Mesendoderm (in vitro differentiated cells): ENCODE data around the gene MAPK10.

Experiments
- DNase-seq: peaks from one replicate; pipeline ENCODE4 v3.0.0; 2013
- H2AK5ac ChIP-seq: 2 replicates; pipeline ENCODE4 v1.6.1; 2013; ENCODE audit warnings: low read length, inconsistent platforms
- H2BK120ac ChIP-seq: 2 replicates; pipeline ENCODE4 v1.6.1; 2013; ENCODE audit warnings: low read depth, mild to moderate bottlenecking, low read length, moderate library complexity, mixed read lengths
- H2BK15ac ChIP-seq: replicated peaks from 2 replicates; pipeline ENCODE4 v1.6.1; 2013; ENCODE audit warnings: low read depth, mild to moderate bottlenecking, moderate library complexity
- H2BK5ac ChIP-seq: 2 replicates; pipeline ENCODE4 v1.6.1; 2013; ENCODE audit warnings: low read length, inconsistent platforms
- H3K18ac ChIP-seq: 2 replicates; pipeline ENCODE4 v1.6.1; 2013; ENCODE audit warnings: mild to moderate bottlenecking, low read length, mixed read lengths
- H3K23ac ChIP-seq: one replicate; pipeline ENCODE4 v1.6.1; 2013; ENCODE audit warnings: low read length
- H3K27ac ChIP-seq: 2 replicates; pipeline ENCODE4 v1.5.1; 2013; ENCODE audit warnings: low read depth, mild to moderate bottlenecking, inconsistent platforms, low read length, moderate library complexity
- H3K27me3 ChIP-seq: 2 replicates; pipeline ENCODE4 v1.6.1; 2013; ENCODE audit warnings: low read length, control low read depth, mild to moderate bottlenecking, inconsistent platforms; ENCODE audit not compliant: insufficient read depth, poor library complexity
- H3K36me3 ChIP-seq: 2 replicates; pipeline ENCODE4 v1.6.1; 2013; ENCODE audit warnings: low read length, inconsistent platforms; ENCODE audit not compliant: control insufficient read depth, insufficient read depth
- H3K4ac ChIP-seq: one replicate; pipeline ENCODE4 v1.6.1; 2013; ENCODE audit warnings: low read depth, mild to moderate bottlenecking, low read length, moderate library complexity
- H3K4me1 ChIP-seq: 2 replicates; pipeline ENCODE4 v1.6.1; 2013; ENCODE audit warnings: low read depth, low read length, inconsistent platforms; ENCODE audit not compliant: control insufficient read depth
- H3K4me2 ChIP-seq: 2 replicates; pipeline ENCODE4 v1.6.1; 2013; ENCODE audit warnings: low read length
- H3K4me3 ChIP-seq: 2 replicates; pipeline ENCODE4 v1.5.1; 2013; ENCODE audit warnings: mild to moderate bottlenecking, low read length
- H3K56ac ChIP-seq: one replicate; pipeline ENCODE4 v1.6.1; 2013; ENCODE audit warnings: low read length
- H3K79me1 ChIP-seq: 2 replicates; pipeline ENCODE4 v1.6.1; 2013; ENCODE audit warnings: low read length, inconsistent platforms
- H3K79me2 ChIP-seq: 2 replicates; pipeline ENCODE4 v1.6.1; 2013; ENCODE audit warnings: mild to moderate bottlenecking, low read length; ENCODE audit not compliant: control insufficient read depth, insufficient read depth
- H3K9ac ChIP-seq: 2 replicates; pipeline ENCODE4 v1.6.1; 2013; ENCODE audit warnings: low read length, inconsistent platforms
- H4K5ac ChIP-seq: one replicate; pipeline ENCODE4 v1.6.1; 2013; ENCODE audit warnings: low read length
- H4K8ac ChIP-seq: one replicate; pipeline ENCODE4 v1.6.1; 2013; ENCODE audit warnings: low read depth, mild to moderate bottlenecking, control low read depth, low read length, moderate library complexity
- WGBS: extraction: QIAGEN DNeasy Blood & Tissue Kit; methylation state at CpG from one replicate; pipeline ENCODE4 v1.1.7; 2013; ENCODE audit warnings: low lambda C conversion rate, missing lambda C conversion rate; ENCODE audit not compliant: insufficient coverage; ENCODE audit errors: extremely low coverage; 5-methylcytosine and 5-hydroxymethylcytosine counted together

MAPK10 gene

DNA sequence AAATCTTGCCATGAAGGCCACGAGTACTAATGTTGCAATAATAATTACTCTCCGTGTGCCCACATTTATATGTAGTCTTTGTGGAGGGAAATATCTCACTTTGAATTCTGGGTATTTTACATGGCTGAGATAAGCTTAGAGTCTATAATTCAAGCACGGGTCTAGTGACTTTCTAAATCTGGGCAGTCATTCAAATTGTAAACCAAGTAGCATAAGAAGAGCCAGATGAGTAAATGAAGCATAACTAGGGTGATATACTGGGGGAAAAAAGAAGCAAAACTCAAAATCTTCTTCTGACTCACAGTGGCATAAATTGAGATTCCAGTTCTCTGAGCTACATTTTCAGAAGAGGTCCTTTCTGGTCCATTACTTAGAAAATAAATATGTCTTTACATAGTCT lies 53.0 kb downstream of the MAPK10 start:
- no peak overlapping the region for H3K4me3 ChIP-seq

GRCh38 chr4:86302830-86303229 lies 57.0 kb downstream of the MAPK10 start:
- DNase-seq: no peak
- H3K27ac ChIP-seq: no peak overlapping the region

More for the DNA sequence above, 53.0 kb downstream of the MAPK10 start:
- H3K79me1 ChIP-seq: no peaks in the 10 kb centered on the region
- H3K4ac ChIP-seq: no peak overlapping the region
- H3K27ac ChIP-seq: no peak overlapping the region
- H4K8ac ChIP-seq: no peak overlapping the region
- no peak overlapping the region for H3K9ac ChIP-seq
- H3K4me2 ChIP-seq: no peak overlapping the region
- H3K18ac ChIP-seq: no peak overlapping the region
- no peak overlapping the region for H2BK5ac ChIP-seq
- H2BK15ac ChIP-seq: no peak overlapping the region
- H3K36me3 ChIP-seq: no peaks in the 10 kb centered on the region
- no peak overlapping the region for H3K23ac ChIP-seq
- no peaks in the 10 kb centered on the region for H3K27me3 ChIP-seq
- H3K79me2 ChIP-seq: no peaks in the 10 kb centered on the region
- H3K56ac ChIP-seq: no peak overlapping the region
- no peak for DNase-seq
- no peak overlapping the region for H2AK5ac ChIP-seq
- no peak overlapping the region for H2BK120ac ChIP-seq
- WGBS: no CpG with 5 or more reads among the region's 3 CpGs
- peaks cover 6% of the 10 kb centered on the region for H3K4me1 ChIP-seq
- no peak overlapping the region for H4K5ac ChIP-seq

GRCh38 chr4:86302251-86302650 lies 57.6 kb downstream of the MAPK10 start:
- no peak overlapping the region for H3K18ac ChIP-seq
- H3K79me1 ChIP-seq: no peaks in the 10 kb centered on the region
- no peak overlapping the region for H4K5ac ChIP-seq
- DNase-seq: peak; percentile 76
- H3K27me3 ChIP-seq: no peaks in the 10 kb centered on the region
- no peaks in the 10 kb centered on the region for H3K4me1 ChIP-seq
- H2BK15ac ChIP-seq: no peak overlapping the region
- H3K4me2 ChIP-seq: no peak overlapping the region
- no peak overlapping the region for H3K56ac ChIP-seq
- H3K4ac ChIP-seq: no peak overlapping the region
- H2BK5ac ChIP-seq: no peak overlapping the region
- peak overlapping the region; percentile 14 for H2BK120ac ChIP-seq
- WGBS: no CpG with 5 or more reads among the region's 4 CpGs
- H3K9ac ChIP-seq: no peak overlapping the region
- no peaks in the 10 kb centered on the region for H3K36me3 ChIP-seq
- no peak overlapping the region for H3K27ac ChIP-seq
- no peak overlapping the region for H3K4me3 ChIP-seq
- no peaks in the 10 kb centered on the region for H3K79me2 ChIP-seq
- no peak overlapping the region for H2AK5ac ChIP-seq
- H4K8ac ChIP-seq: no peak overlapping the region
- no peak overlapping the region for H3K23ac ChIP-seq

More at GRCh38 chr4:86302830-86303229, 57.0 kb downstream of the MAPK10 start:
- H4K5ac ChIP-seq: no peak overlapping the region
- H3K36me3 ChIP-seq: no peaks in the 10 kb centered on the region
- no peak overlapping the region for H3K9ac ChIP-seq
- H2AK5ac ChIP-seq: no peak overlapping the region
- no peak overlapping the region for H3K23ac ChIP-seq
- no peaks in the 10 kb centered on the region for H3K79me2 ChIP-seq
- no peak overlapping the region for H3K4me2 ChIP-seq
- H3K4me3 ChIP-seq: no peak overlapping the region
- no peak overlapping the region for H3K56ac ChIP-seq
- H3K79me1 ChIP-seq: no peaks in the 10 kb centered on the region
- H3K18ac ChIP-seq: no peak overlapping the region
- H2BK15ac ChIP-seq: no peak overlapping the region
- H2BK120ac ChIP-seq: no peak overlapping the region
- H3K27me3 ChIP-seq: no peaks in the 10 kb centered on the region
- no CpG with 5 or more reads among the region's 2 CpGs for WGBS
- no peak overlapping the region for H2BK5ac ChIP-seq
- H3K4me1 ChIP-seq: no peaks in the 10 kb centered on the region
- H4K8ac ChIP-seq: no peak overlapping the region
- H3K4ac ChIP-seq: no peak overlapping the region

DNA sequence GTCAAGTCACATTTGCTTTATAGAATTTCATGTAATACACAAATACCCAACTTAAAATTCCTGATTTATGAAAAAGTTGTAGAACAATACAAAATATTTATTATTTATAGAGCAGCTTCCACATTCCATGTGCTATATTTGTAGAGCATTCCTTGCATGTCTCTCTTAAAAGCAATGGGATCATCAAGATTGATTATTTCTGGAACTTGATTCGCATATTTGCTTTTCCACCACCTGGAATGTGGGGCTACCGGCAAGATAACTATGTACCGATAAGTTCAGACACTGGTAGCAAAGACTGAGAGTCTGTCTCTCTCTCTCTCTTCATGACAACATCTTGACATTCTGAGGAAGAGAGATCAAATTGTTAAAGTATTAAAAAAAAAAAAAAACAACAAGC lies 59.3 kb downstream of the MAPK10 start:
- Histone ChIP-seq H4K5ac (no peak overlapping the region), H2BK5ac (no peak overlapping the region), H3K27me3 (no peaks in the 10 kb centered on the region), H3K9ac (no peak overlapping the region), H3K27ac (no peak overlapping the region), H3K79me2 (no peaks in the 10 kb centered on the region), H2AK5ac (no peak overlapping the region), H3K36me3 (no peaks in the 10 kb centered on the region), H3K4me2 (no peak overlapping the region), H2BK120ac (no peak overlapping the region), H3K56ac (no peak overlapping the region), H3K23ac (no peak overlapping the region), H3K79me1 (no peaks in the 10 kb centered on the region), H3K4me3 (no peak overlapping the region), H4K8ac (no peak overlapping the region), H3K4ac (no peak overlapping the region), H3K18ac (no peak overlapping the region), H3K4me1 (no peaks in the 10 kb centered on the region), H2BK15ac (no peak overlapping the region)
- no CpG with 5 or more reads among the region's 3 CpGs for WGBS
- no peak for DNase-seq

DNA sequence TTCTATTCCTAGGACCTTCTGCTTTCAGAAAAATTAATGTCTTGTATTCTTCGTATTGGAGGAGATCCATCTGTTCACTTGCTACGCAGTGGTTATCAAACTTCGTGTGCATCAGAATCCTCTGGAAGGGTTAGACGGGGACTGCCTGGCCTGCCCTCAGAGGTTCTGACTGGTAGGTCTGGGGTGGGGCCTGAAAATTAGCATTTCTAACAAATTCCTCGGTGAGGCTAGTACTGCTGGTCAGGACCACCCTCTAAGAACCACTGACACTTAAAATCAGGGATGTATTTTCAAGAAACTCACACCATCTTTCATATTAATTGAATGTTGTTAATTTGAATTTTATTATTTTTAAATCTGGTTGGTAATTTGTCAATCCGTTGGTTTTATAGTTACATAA lies 63.0 kb downstream of the MAPK10 start:
- Histone ChIP-seq H2BK5ac (no peak overlapping the region), H3K4me2 (no peak overlapping the region), H4K5ac (no peak overlapping the region), H3K36me3 (no peaks in the 10 kb centered on the region), H4K8ac (no peak overlapping the region), H3K4me1 (peaks cover 2% of the 10 kb centered on the region), H3K18ac (no peak overlapping the region), H2AK5ac (no peak overlapping the region), H3K4me3 (no peak overlapping the region), H3K9ac (no peak overlapping the region), H3K79me2 (no peaks in the 10 kb centered on the region), H3K79me1 (no peaks in the 10 kb centered on the region), H3K4ac (no peak overlapping the region), H2BK120ac (no peak overlapping the region), H2BK15ac (no peak overlapping the region), H3K56ac (no peak overlapping the region), H3K27me3 (no peaks in the 10 kb centered on the region), H3K27ac (no peak overlapping the region), H3K23ac (no peak overlapping the region)
- WGBS: 100% methylated on average over 1 of the region's 6 CpGs
- no peak for DNase-seq

DNA sequence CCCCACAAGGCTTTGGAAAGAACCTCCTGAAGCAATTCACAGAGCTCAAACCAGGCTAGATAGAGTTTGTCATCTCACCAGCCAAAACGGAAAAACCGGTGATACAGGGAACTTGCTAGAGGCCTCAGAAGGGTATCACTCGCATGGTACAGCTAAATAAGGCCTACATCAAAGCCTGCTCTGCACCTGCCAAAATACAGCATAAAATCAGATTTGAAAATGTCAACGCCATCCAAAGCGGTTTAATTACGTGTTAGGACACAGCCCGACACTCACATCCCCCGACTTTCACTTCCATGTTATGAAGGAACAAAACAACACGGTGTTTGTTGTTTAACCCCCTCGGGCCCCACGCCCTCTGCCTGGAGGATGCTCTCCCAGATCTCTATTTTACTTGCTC lies 65.0 kb downstream of the MAPK10 start:
- Histone ChIP-seq H4K5ac (no peak overlapping the region), H3K4me2 (no peak overlapping the region), H3K79me1 (no peaks in the 10 kb centered on the region), H3K4ac (no peak overlapping the region), H2BK5ac (no peak overlapping the region), H2BK120ac (no peak overlapping the region), H2AK5ac (no peak overlapping the region), H3K4me3 (no peak overlapping the region), H2BK15ac (no peak overlapping the region), H3K4me1 (peaks cover 2% of the 10 kb centered on the region), H4K8ac (no peak overlapping the region), H3K79me2 (no peaks in the 10 kb centered on the region), H3K27ac (no peak overlapping the region), H3K27me3 (no peaks in the 10 kb centered on the region), H3K36me3 (no peaks in the 10 kb centered on the region), H3K23ac (no peak overlapping the region), H3K9ac (no peak overlapping the region), H3K18ac (peak overlapping the region; percentile 34), H3K56ac (no peak overlapping the region)
- DNase-seq: no peak
- WGBS: no CpG with 5 or more reads among the region's 11 CpGs
